H1 (cell line): Measurements from ENCODE around the gene JUN. TPM values are rescaled to one million over a fixed set of nuclear protein-coding genes. Genes with fewer than 3 reads are reported as not detected.

ENCODE experiments used
- CTCF ChIA-PET: fragments of 300-600 bp; sonication (Branson Sonifier 250); formaldehyde crosslinking; loops from one replicate; lab custom pipeline; 2021; ENCODE audit not compliant: partially characterized antibody; lab: Charles Lee
- POLR2A ChIA-PET: fragments of 300-600 bp; sonication (Branson Sonifier 250); formaldehyde crosslinking; loops from one replicate; lab custom pipeline; 2021; ENCODE audit warnings: inconsistent platforms; ENCODE audit not compliant: partially characterized antibody; lab: Charles Lee
- DNase-seq, 2 experiments: peaks; one replicate each; pipeline versions ENCODE4 v3.0.0 to v3.0.0-alpha.2; 2010 to 2022; ENCODE audit warnings: low spot score in 2 of 2, low read depth in 1 of 2, mixed read lengths in 1 of 2
- FAIRE-seq: peaks from 2 replicates; lab custom pipeline; 2011; peaks lifted over from hg19 to GRCh38; lab: Jason Lieb, UNC
- H2AFZ ChIP-seq: 2 replicates; pipeline ENCODE4 v1.8.1; 2012; ENCODE audit warnings: low read length, inconsistent platforms
- H2AK5ac ChIP-seq: 2 replicates; pipeline ENCODE4 v1.6.1; 2013; ENCODE audit warnings: low read depth, low read length
- H2BK120ac ChIP-seq: replicated peaks from 2 replicates; pipeline ENCODE3; 2013; ENCODE audit warnings: low read depth, low read length, inconsistent platforms
- H2BK12ac ChIP-seq: 2 replicates; pipeline ENCODE4 v1.6.1; 2013; ENCODE audit warnings: low read depth, low read length
- H2BK15ac ChIP-seq: 2 replicates; pipeline ENCODE4 v1.6.1; 2013; ENCODE audit warnings: low read length
- H2BK20ac ChIP-seq: 2 replicates; pipeline ENCODE4 v1.6.1; 2013; ENCODE audit warnings: low read length
- H2BK5ac ChIP-seq: 2 replicates; pipeline ENCODE4 v1.6.1; 2013; ENCODE audit warnings: low read depth, low read length
- H3K14ac ChIP-seq: 2 replicates; pipeline ENCODE4 v1.6.1; 2013; ENCODE audit warnings: inconsistent platforms; ENCODE audit not compliant: insufficient read length
- H3K18ac ChIP-seq: 2 replicates; pipeline ENCODE4 v1.6.1; 2013; ENCODE audit warnings: low read length; ENCODE audit errors: extremely low read depth
- H3K23ac ChIP-seq: 2 replicates; pipeline ENCODE4 v1.6.1; 2013; ENCODE audit warnings: inconsistent platforms; ENCODE audit not compliant: insufficient read length
- H3K23me2 ChIP-seq: 2 replicates; pipeline ENCODE4 v1.6.1; 2013; ENCODE audit warnings: low read depth, low read length
- H3K27ac ChIP-seq: 2 replicates; pipeline ENCODE4 v1.6.1; 2011; ENCODE audit warnings: low read depth, low read length, inconsistent platforms
- H3K27me3 ChIP-seq, 4 experiments: replicated peaks in 1 of 4; 1 replicate in 1 of 4; 2 replicates in 3 of 4; pipeline versions ENCODE4 v1.6.1 to v1.8.1; 2011 to 2013; ENCODE audit warnings: low read length in 3 of 4, mild to moderate bottlenecking in 3 of 4, inconsistent platforms in 2 of 4, mixed read lengths in 2 of 4, moderate library complexity in 1 of 4; ENCODE audit not compliant: control insufficient read depth in 3 of 4, insufficient read depth in 3 of 4; ENCODE audit errors: extremely low read depth in 1 of 4
- H3K36me3 ChIP-seq, 4 experiments: 2 replicates each; pipeline versions ENCODE4 v1.6.1 to v1.8.1; 2011 to 2013; ENCODE audit warnings: mild to moderate bottlenecking in 4 of 4, low read length in 3 of 4, moderate library complexity in 2 of 4, control low read depth in 1 of 4, inconsistent platforms in 1 of 4; ENCODE audit not compliant: insufficient read depth in 4 of 4, control insufficient read depth in 2 of 4
- H3K4ac ChIP-seq: replicated peaks from 2 replicates; pipeline ENCODE3; 2013; ENCODE audit warnings: low read length, low read depth, mixed read lengths, inconsistent platforms; ENCODE audit not compliant: insufficient read length
- H3K4me1 ChIP-seq, 4 experiments: replicated peaks in 1 of 4; 1 replicate in 1 of 4; 2 replicates in 3 of 4; pipeline versions ENCODE4 v1.6.1 to v1.8.1; 2011 to 2013; ENCODE audit warnings: low read length in 3 of 4, inconsistent platforms in 2 of 4, mixed read lengths in 1 of 4; ENCODE audit not compliant: insufficient read depth in 4 of 4, control insufficient read depth in 3 of 4
- H3K4me2 ChIP-seq, 2 experiments: 2 replicates each; pipeline versions ENCODE4 v1.6.1 to v1.8.1; 2011 to 2013; ENCODE audit warnings: low read depth in 2 of 2, low read length in 2 of 2, control low read depth in 1 of 2, inconsistent platforms in 1 of 2, mild to moderate bottlenecking in 1 of 2; ENCODE audit not compliant: insufficient read depth in 1 of 2
- H3K4me3 ChIP-seq, 4 experiments: fragments of 200-600, 300-600 bp in 1 of 4; sonication (generic), shearing (Covaris generic), sonication (Bioruptor Twin) in 1 of 4; 2 replicates each; pipeline versions ENCODE4 v1.5.1 to v1.8.1; 2011 to 2016; ENCODE audit warnings: low read length in 4 of 4, low read depth in 3 of 4, control low read depth in 2 of 4, inconsistent platforms in 2 of 4, mild to moderate bottlenecking in 2 of 4, mixed read lengths in 1 of 4, moderate library complexity in 1 of 4; ENCODE audit not compliant: insufficient read depth in 2 of 4; ENCODE audit errors: extremely low read depth in 1 of 4
- H3K56ac ChIP-seq: replicated peaks from 2 replicates; pipeline ENCODE3; 2013; ENCODE audit warnings: low read depth, mild to moderate bottlenecking, mixed read lengths, low read length, inconsistent platforms; ENCODE audit not compliant: insufficient read length
- H3K79me1 ChIP-seq: 2 replicates; pipeline ENCODE4 v1.6.1; 2013; ENCODE audit warnings: low read depth, low read length, control low read depth
- H3K79me2 ChIP-seq, 2 experiments: 2 replicates each; pipeline versions ENCODE4 v1.6.1 to v1.8.1; 2012 to 2013; ENCODE audit warnings: low read length in 2 of 2, mild to moderate bottlenecking in 2 of 2, inconsistent platforms in 1 of 2; ENCODE audit not compliant: insufficient read depth in 2 of 2, control insufficient read depth in 1 of 2
- H3K9ac ChIP-seq, 4 experiments: replicated peaks in 1 of 4; 1 replicate in 1 of 4; 2 replicates in 3 of 4; pipeline versions ENCODE4 v1.6.1 to v1.8.1; 2011 to 2013; ENCODE audit warnings: low read depth in 3 of 4, low read length in 3 of 4, control low read depth in 2 of 4, mild to moderate bottlenecking in 2 of 4, moderate library complexity in 2 of 4, inconsistent platforms in 1 of 4; ENCODE audit errors: extremely low read depth in 1 of 4
- H3K9me3 ChIP-seq, 2 experiments: 2 replicates each; pipeline versions ENCODE4 v1.6.1 to v1.8.1; 2012 to 2013; ENCODE audit warnings: mild to moderate bottlenecking in 2 of 2, moderate library complexity in 2 of 2, control low read depth in 1 of 2, inconsistent platforms in 1 of 2, low read depth in 1 of 2, low read length in 1 of 2, mixed read lengths in 1 of 2; ENCODE audit not compliant: insufficient read depth in 2 of 2
- H4K20me1 ChIP-seq, 2 experiments: replicated peaks in 1 of 2; 2 replicates each; pipeline versions ENCODE3 to v1.8.1; 2011 to 2013; ENCODE audit warnings: inconsistent platforms in 2 of 2, low read length in 2 of 2, mild to moderate bottlenecking in 1 of 2; ENCODE audit not compliant: insufficient read depth in 2 of 2, control insufficient read depth in 1 of 2
- H4K5ac ChIP-seq: 2 replicates; pipeline ENCODE4 v1.6.1; 2013; ENCODE audit warnings: low read length, low read depth, mixed read lengths, inconsistent platforms; ENCODE audit not compliant: insufficient read length
- H4K8ac ChIP-seq: 2 replicates; pipeline ENCODE4 v1.8.0; 2013; ENCODE audit warnings: mild to moderate bottlenecking, moderate library complexity, low read length, inconsistent platforms; ENCODE audit not compliant: insufficient read depth; ENCODE audit errors: extremely low read depth
- H4K91ac ChIP-seq: replicated peaks from 2 replicates; pipeline ENCODE3; 2013; ENCODE audit warnings: low read length, mixed read lengths, inconsistent platforms; ENCODE audit not compliant: insufficient read length
- CEBPB ChIP-seq: IDR thresholded peaks from 2 replicates; pipeline ENCODE4 v1.6.1; 2012; ENCODE audit warnings: low read depth, low read length
- CREB1 ChIP-seq: IDR thresholded peaks from 2 replicates; pipeline ENCODE4 v1.6.1; 2012; ENCODE audit warnings: inconsistent platforms
- EGR1 ChIP-seq: IDR thresholded peaks from 2 replicates; pipeline ENCODE4 v1.6.1; 2011; ENCODE audit warnings: low read depth, low read length, borderline replicate concordance
- GABPA ChIP-seq: IDR thresholded peaks from 2 replicates; pipeline ENCODE4 v1.6.1; 2011; ENCODE audit warnings: mild to moderate bottlenecking, low read length, moderate library complexity, borderline replicate concordance; ENCODE audit not compliant: insufficient read depth
- JUN ChIP-seq: IDR thresholded peaks from 2 replicates; pipeline ENCODE4 v1.6.1; 2011; ENCODE audit warnings: low read depth, mild to moderate bottlenecking, improper control_type of control experiment, low read length
- JUND ChIP-seq: IDR thresholded peaks from 2 replicates; pipeline ENCODE4 v1.6.1; 2011; ENCODE audit warnings: mild to moderate bottlenecking, improper control_type of control experiment, low read length
- MAFK ChIP-seq: IDR thresholded peaks from 2 replicates; pipeline ENCODE4 v1.6.1; 2012; ENCODE audit warnings: low read depth, mild to moderate bottlenecking, improper control_type of control experiment, low read length
- RFX5 ChIP-seq: IDR thresholded peaks from 2 replicates; pipeline ENCODE4 v1.6.1; 2011; ENCODE audit warnings: low read depth, low read length, improper control_type of control experiment, borderline replicate concordance
- RNF2 ChIP-seq: fragments of 200-900, 300-1000 bp; sonication (generic); IDR thresholded peaks from 2 replicates; pipeline ENCODE4 v1.7.1; 2016; ENCODE audit warnings: borderline replicate concordance, low read depth, mild to moderate bottlenecking, antibody characterized with exemption, low read length; ENCODE audit not compliant: poor library complexity, severe bottlenecking; ENCODE audit errors: missing control alignments
- SIRT6 ChIP-seq: IDR thresholded peaks from one replicate; pipeline ENCODE4 v1.7.1; 2012; ENCODE audit warnings: low read length, inconsistent platforms
- TCF12 ChIP-seq: IDR thresholded peaks from 2 replicates; pipeline ENCODE4 v1.6.1; 2011; ENCODE audit warnings: low read depth, mild to moderate bottlenecking, low read length
- TEAD4 ChIP-seq: IDR thresholded peaks from 2 replicates; pipeline ENCODE4 v1.6.1; 2012; ENCODE audit warnings: low read depth, low read length, inconsistent platforms, mixed read lengths
- WGBS, 2 experiments: shearing (Covaris generic) in 1 of 2; methylation state at CpG; one replicate each; pipeline versions ENCODE4 v1.1.6 to v1.1.7; 2013 to 2015; ENCODE audit warnings: low lambda C conversion rate in 2 of 2, mixed read lengths in 2 of 2, inconsistent platforms in 1 of 2, low coverage in 1 of 2, missing lambda C conversion rate in 1 of 2; ENCODE audit not compliant: insufficient replicate concordance in 2 of 2, insufficient coverage in 1 of 2, insufficient read length in 1 of 2; ENCODE audit errors: extremely low coverage in 1 of 2, missing lambda C conversion rate in 1 of 2; 5-methylcytosine and 5-hydroxymethylcytosine counted together
- polyA plus RNA-seq, 7 experiments: library from polyadenylated mRNA; depleted of rRNA in 3 of 7; stranded (reverse) in 5 of 7; unstranded in 2 of 7; fragments of >200 nt in 5 of 7; fragments of 200-250 nt in 2 of 7; gene quantifications; 1 replicate in 5 of 7; 2 replicates in 1 of 7; 4 replicates in 1 of 7; pipeline versions ENCODE4 v1.2.1 to v1.2.3, GENCODE V29; 2011 to 2013; ENCODE audit warnings: missing spikeins in 2 of 7, mixed read lengths in 2 of 7
- total RNA-seq: library from RNA; stranded (reverse); fragmentation: NEBNext Ultra II Directional; extraction: Animal tissue kit (Norgen Biotek cat#: 25700); gene quantifications from 2 replicates; pipeline ENCODE4 v1.2.1, GENCODE V29; 2021

The JUN gene
- total and polyA plus RNA-seq, 2 of the 8 experiments (the other 6 are each of a cell fraction or from before 2014, with no cell fraction given), result 4.4 to 10.9 TPM

GRCh38 chr1:58811303-58811702 is 27.5 kb upstream of the JUN start:
- H3K23me2 ChIP-seq, result peaks cover 12% of the 10 kb centered on the region
- H2BK120ac ChIP-seq, result no peak overlapping the region
- no peaks in the 10 kb centered on the region for H3K79me1 ChIP-seq
- H3K14ac ChIP-seq, result no peak overlapping the region
- no peak overlapping the region for H4K91ac ChIP-seq
- H2AK5ac ChIP-seq, result no peak overlapping the region
- no peak overlapping the region for H3K27ac ChIP-seq
- peaks cover 0 to 22% (median 14%) of the 10 kb centered on the region in 4 experiments; a peak in 6 of 7 replicates for H3K27me3 ChIP-seq
- no peaks in the 10 kb centered on the region for H4K20me1 ChIP-seq
- no peak overlapping the region for H4K8ac ChIP-seq
- no peak overlapping the region for H3K4me2 ChIP-seq
- H2BK12ac ChIP-seq, result no peak overlapping the region
- H2BK15ac ChIP-seq, result no peak overlapping the region
- TF ChIP-seq TCF12, result no peak
- TF ChIP-seq CREB1, result no peak
- no peak for TF ChIP-seq CEBPB
- TF ChIP-seq RNF2, result no peak
- TF ChIP-seq JUND, result no peak
- TF ChIP-seq GABPA, result no peak
- TF ChIP-seq SIRT6, result no peak
- no peak for TF ChIP-seq MAFK
- TF ChIP-seq EGR1, result no peak
- TF ChIP-seq TEAD4, result no peak
- TF ChIP-seq JUN, result no peak
- TF ChIP-seq RFX5, result no peak
- H3K4me1 ChIP-seq, result peaks cover 6 to 8% (median 6%) of the 10 kb centered on the region in 4 experiments; a peak in 5 of 7 replicates
- no peak overlapping the region for H2AFZ ChIP-seq
- H3K79me2 ChIP-seq, result no peaks in the 10 kb centered on the region
- no peak overlapping the region for H2BK20ac ChIP-seq
- no peak overlapping the region for H2BK5ac ChIP-seq
- CTCF ChIA-PET, result no interaction called here
- H3K36me3 ChIP-seq, result no peaks in the 10 kb centered on the region
- no peak overlapping the region for H3K23ac ChIP-seq
- WGBS, 2 experiments, result 88% methylated on average over 2 of the region's 2 CpGs; no CpG with 5 or more reads in 1 of the 2 experiments
- H4K5ac ChIP-seq, result no peak overlapping the region
- H3K9ac ChIP-seq, result no peak overlapping the region
- DNase-seq (no peak), FAIRE-seq (no peak)
- no peak overlapping the region for H3K4ac ChIP-seq
- no peak overlapping the region for H3K56ac ChIP-seq
- no peaks in the 10 kb centered on the region for H3K9me3 ChIP-seq
- POLR2A ChIA-PET, result no interaction called here
- H3K18ac ChIP-seq, result no peak overlapping the region
- no peak overlapping the region for H3K4me3 ChIP-seq
